Upper lobe of left lung (tissue), 6 donors: Measurements from ENCODE around the gene ABLIM3. TPM values are rescaled to one million over a fixed set of nuclear protein-coding genes. Genes with fewer than 3 reads are reported as not detected.
A peak's percentile ranks its signal among the peaks of the same experiment; 100 is the strongest.

Source experiments
- ATAC-seq, 2 donors: fragments of 200-7000 bp; cut with Tn5 transposase; one replicate each; pipeline ENCODE4 v1.9.1; 2022; ENCODE audit warnings: mild to moderate bottlenecking in 2 of 2, moderate library complexity in 2 of 2; ENCODE audit not compliant: low FRiP score in 2 of 2
- DNase-seq, 2 donors: peaks; one replicate each; pipeline ENCODE4 v3.0.0-alpha.2; 2019 to 2020
- H3K27ac ChIP-seq, 4 donors: fragments of 200-600 bp; sonication (generic); one replicate each; pipeline ENCODE4 v1.5.1; 2016 to 2019
- H3K27me3 ChIP-seq, 4 donors: fragments of 200-600 bp; sonication (generic); one replicate each; pipeline ENCODE4 v1.5.1; 2017 to 2019
- H3K36me3 ChIP-seq, 4 donors: fragments of 200-600 bp; sonication (generic); one replicate each; pipeline ENCODE4 v1.5.1; 2016 to 2019
- H3K4me1 ChIP-seq, 4 donors: fragments of 200-600 bp; sonication (generic); one replicate each; pipeline ENCODE4 v1.5.1; 2018 to 2019
- H3K4me3 ChIP-seq, 4 donors: fragments of 200-600 bp; sonication (generic); one replicate each; pipeline ENCODE4 v1.5.1; 2017 to 2019; ENCODE audit warnings: mild to moderate bottlenecking in 2 of 4, moderate library complexity in 1 of 4
- H3K9me3 ChIP-seq, 4 donors: fragments of 200-600 bp; sonication (generic); one replicate each; pipeline ENCODE4 v1.5.1; 2018 to 2019
- EP300 ChIP-seq, 4 donors: sonication (generic); formaldehyde crosslinking; IDR thresholded peaks; one replicate each; pipeline ENCODE4 v1.5.1; 2017; ENCODE audit warnings: antibody characterized with exemption in 4 of 4, control low read depth in 2 of 4
- POLR2A ChIP-seq, 4 donors: fragments of 450-650 bp; IDR thresholded peaks; one replicate each; pipeline ENCODE4 v1.5.1; 2016 to 2017; ENCODE audit warnings: antibody characterized with exemption in 4 of 4, mild to moderate bottlenecking in 2 of 4
- POLR2AphosphoS5 ChIP-seq, 2 donors: sonication (generic); formaldehyde crosslinking; IDR thresholded peaks; one replicate each; pipeline ENCODE4 v1.5.1; 2017; ENCODE audit warnings: antibody characterized with exemption in 2 of 2
- WGBS, 2 donors: methylation state at CpG; one replicate each; pipeline ENCODE4 v1.1.5; 2017 to 2018; 5-methylcytosine and 5-hydroxymethylcytosine counted together
- total RNA-seq, 6 donors: library from RNA; depleted of rRNA in 4 of 6; stranded (reverse); fragments of >200 nt in 4 of 6; gene quantifications; one replicate each; pipeline versions ENCODE4 v1.1.0 to v1.2.1, GENCODE V29; 2016 to 2021
- TF ChIP-seq, protein P1 (sequence below), 6 experiments: fragments of 450-650 bp in 4 of 6; fragments of 200-600 bp in 2 of 6; sonication (generic) in 2 of 6; IDR thresholded peaks; one replicate each; pipeline ENCODE4 v1.5.1; 2016 to 2019; ENCODE audit warnings: antibody characterized with exemption in 6 of 6
- donor health status: DM: no; HTN: no; CAD: no; lungs with moderate emphysema.
- donor health status: DM: no; HTN: yes; CAD: no; lungs with severe emphysema.

The ABLIM3 gene
- total RNA-seq, 6 donors from 2014 or later: 7.2 to 38.0 (median 21.0) TPM

- H3K4me1 ChIP-seq: peaks cover 11 to 34% (median 26%) of the 10 kb centered on the region in 4 donors
- TF ChIP-seq EP300 (IDR thresholded peaks at IDR 0.05) (no peak), POLR2A (IDR thresholded peaks at IDR 0.05) (no peak), POLR2AphosphoS5 (IDR thresholded peaks at IDR 0.05) (no peak)
- TF ChIP-seq, protein P1, sequence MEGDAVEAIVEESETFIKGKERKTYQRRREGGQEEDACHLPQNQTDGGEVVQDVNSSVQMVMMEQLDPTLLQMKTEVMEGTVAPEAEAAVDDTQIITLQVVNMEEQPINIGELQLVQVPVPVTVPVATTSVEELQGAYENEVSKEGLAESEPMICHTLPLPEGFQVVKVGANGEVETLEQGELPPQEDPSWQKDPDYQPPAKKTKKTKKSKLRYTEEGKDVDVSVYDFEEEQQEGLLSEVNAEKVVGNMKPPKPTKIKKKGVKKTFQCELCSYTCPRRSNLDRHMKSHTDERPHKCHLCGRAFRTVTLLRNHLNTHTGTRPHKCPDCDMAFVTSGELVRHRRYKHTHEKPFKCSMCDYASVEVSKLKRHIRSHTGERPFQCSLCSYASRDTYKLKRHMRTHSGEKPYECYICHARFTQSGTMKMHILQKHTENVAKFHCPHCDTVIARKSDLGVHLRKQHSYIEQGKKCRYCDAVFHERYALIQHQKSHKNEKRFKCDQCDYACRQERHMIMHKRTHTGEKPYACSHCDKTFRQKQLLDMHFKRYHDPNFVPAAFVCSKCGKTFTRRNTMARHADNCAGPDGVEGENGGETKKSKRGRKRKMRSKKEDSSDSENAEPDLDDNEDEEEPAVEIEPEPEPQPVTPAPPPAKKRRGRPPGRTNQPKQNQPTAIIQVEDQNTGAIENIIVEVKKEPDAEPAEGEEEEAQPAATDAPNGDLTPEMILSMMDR (IDR thresholded peaks at IDR 0.05): no peak
- H3K4me3 ChIP-seq: no peak overlapping the region
- H3K9me3 ChIP-seq: no peaks in the 10 kb centered on the region
- DNase-seq (peak in 1 of 2 donors; percentile 33), ATAC-seq (peak in 1 of 2 donors; percentile 43)
- WGBS, 2 donors: 63 to 72% methylated on average over 5 of the region's 5 CpGs
- H3K27ac ChIP-seq: peak overlapping the region in 3 of 4 donors; percentile 21 to 66 (median 57)
- no peaks in the 10 kb centered on the region for H3K27me3 ChIP-seq
- no peaks in the 10 kb centered on the region for H3K36me3 ChIP-seq
Observed at GRCh38 chr5:149278451-149279210, 137.3 kb downstream of the ABLIM3 start.

DNA sequence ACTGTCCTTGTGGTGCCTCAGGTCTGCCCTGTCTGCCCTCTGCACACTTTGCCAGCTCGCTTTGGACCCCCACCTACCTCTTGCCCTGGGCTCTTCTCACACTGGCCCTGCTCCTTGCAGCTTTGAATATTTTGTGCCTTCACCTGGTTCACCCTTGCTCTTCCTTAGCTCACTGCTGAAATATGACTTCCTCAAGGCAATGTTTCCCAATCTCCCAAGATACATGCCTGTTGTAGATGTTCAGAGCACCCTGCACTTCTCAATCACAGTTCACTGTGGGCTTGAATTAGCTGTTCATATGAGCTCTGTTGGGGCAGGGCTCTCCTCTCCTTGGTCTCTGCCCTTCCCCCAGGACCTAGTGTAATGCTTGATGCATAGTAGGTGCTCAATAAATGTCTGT lies 138.4 kb downstream of the ABLIM3 start:
- H3K27ac ChIP-seq: peak overlapping the region in 2 of 4 donors; percentile 48 to 66
- no peak for ATAC-seq
- H3K4me1 ChIP-seq: peaks cover 20 to 41% (median 31%) of the 10 kb centered on the region in 4 donors
- no peaks in the 10 kb centered on the region for H3K36me3 ChIP-seq
- TF ChIP-seq POLR2AphosphoS5 (IDR thresholded peaks at IDR 0.05) (no peak), POLR2A (IDR thresholded peaks at IDR 0.05) (no peak), EP300 (IDR thresholded peaks at IDR 0.05) (no peak)
- TF ChIP-seq, protein P1 (IDR thresholded peaks at IDR 0.05): no peak
- no peak for DNase-seq
- no peaks in the 10 kb centered on the region for H3K9me3 ChIP-seq
- 77 to 91% methylated on average over 1 of the region's 1 CpG for WGBS, 2 donors
- no peaks in the 10 kb centered on the region for H3K27me3 ChIP-seq
- no peak overlapping the region for H3K4me3 ChIP-seq

- H3K4me1 ChIP-seq: peaks cover 24 to 45% (median 31%) of the 10 kb centered on the region in 4 donors
- peak in 1 of 4 donors; percentile 15 for TF ChIP-seq EP300 (IDR thresholded peaks at IDR 0.05)
- no peak for TF ChIP-seq POLR2AphosphoS5 (IDR thresholded peaks at IDR 0.05)
- H3K36me3 ChIP-seq: no peaks in the 10 kb centered on the region
- H3K4me3 ChIP-seq: no peak overlapping the region
- ATAC-seq (no peak), DNase-seq (no peak)
- 15 to 24% methylated on average over 1 of the region's 1 CpG for WGBS, 2 donors
- no peaks in the 10 kb centered on the region for H3K27me3 ChIP-seq
- no peaks in the 10 kb centered on the region for H3K9me3 ChIP-seq
- peak overlapping the region in 2 of 4 donors; percentile 48 to 66 for H3K27ac ChIP-seq
Observed at GRCh38 chr5:149280124-149280523, 138.8 kb downstream of the ABLIM3 start.

GRCh38 chr5:149280802-149281201 lies 139.5 kb downstream of the ABLIM3 start:
- Histone ChIP-seq H3K9me3 (no peaks in the 10 kb centered on the region), H3K4me1 (peaks cover 24 to 45% (median 31%) of the 10 kb centered on the region in 4 donors), H3K36me3 (no peaks in the 10 kb centered on the region), H3K27ac (peak overlapping the region in 1 of 4 donors; percentile 48), H3K27me3 (no peaks in the 10 kb centered on the region), H3K4me3 (no peak overlapping the region)
- 83% methylated on average over 4 of the region's 4 CpGs for WGBS, 2 donors
- no peak for TF ChIP-seq POLR2A (IDR thresholded peaks at IDR 0.05)
- no peak for TF ChIP-seq POLR2AphosphoS5 (IDR thresholded peaks at IDR 0.05)
- TF ChIP-seq, protein P1 (IDR thresholded peaks at IDR 0.05): no peak
- TF ChIP-seq EP300 (IDR thresholded peaks at IDR 0.05): no peak
- no peak for DNase-seq
- no peak for ATAC-seq

GRCh38 chr5:149282027-149282965 lies 141.0 kb downstream of the ABLIM3 start:
- no peak overlapping the region for H3K4me3 ChIP-seq
- ATAC-seq (no peak), DNase-seq (no peak)
- TF ChIP-seq, protein P1 (IDR thresholded peaks at IDR 0.05): no peak
- no peak for TF ChIP-seq EP300 (IDR thresholded peaks at IDR 0.05)
- TF ChIP-seq POLR2A (IDR thresholded peaks at IDR 0.05): no peak
- no peak for TF ChIP-seq POLR2AphosphoS5 (IDR thresholded peaks at IDR 0.05)
- H3K27ac ChIP-seq: peak overlapping the region in 2 of 4 donors; percentile 5 to 8
- H3K9me3 ChIP-seq: no peaks in the 10 kb centered on the region
- H3K27me3 ChIP-seq: no peaks in the 10 kb centered on the region
- H3K36me3 ChIP-seq: no peaks in the 10 kb centered on the region
- H3K4me1 ChIP-seq: peaks cover 24 to 40% (median 29%) of the 10 kb centered on the region in 4 donors
- WGBS, 2 donors: 86 to 92% methylated on average over 12 of the region's 12 CpGs
